Fibroblast of the conjunctiva (primary cell): ENCODE measurements around the gene DEAF1.

Experiments
- DNase-seq: peaks from one replicate; pipeline ENCODE4 v3.0.0-alpha.2; 2010; ENCODE audit warnings: low read depth

DEAF1 gene

DNA sequence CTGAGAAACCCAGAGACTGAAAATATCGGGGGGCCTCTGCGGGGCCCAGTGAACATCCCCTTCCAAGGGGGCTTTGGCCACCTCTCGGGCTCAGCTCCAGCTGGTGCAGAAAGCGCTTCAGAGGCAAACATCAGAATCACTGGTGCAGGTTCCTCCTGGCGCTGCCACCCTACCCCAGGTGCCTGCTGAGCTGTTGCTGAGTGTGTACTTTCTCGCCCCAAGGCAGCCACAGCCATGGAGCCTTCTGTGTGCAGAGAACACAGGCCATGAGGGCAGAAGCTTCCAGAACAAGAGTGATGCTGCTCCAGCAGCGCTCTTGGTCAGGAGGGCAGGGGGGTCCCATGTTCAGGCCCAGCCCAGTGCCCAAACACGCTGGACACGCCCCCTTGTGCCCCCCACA, 51.7 kb downstream of the DEAF1 start:
- no peak for DNase-seq

DNA sequence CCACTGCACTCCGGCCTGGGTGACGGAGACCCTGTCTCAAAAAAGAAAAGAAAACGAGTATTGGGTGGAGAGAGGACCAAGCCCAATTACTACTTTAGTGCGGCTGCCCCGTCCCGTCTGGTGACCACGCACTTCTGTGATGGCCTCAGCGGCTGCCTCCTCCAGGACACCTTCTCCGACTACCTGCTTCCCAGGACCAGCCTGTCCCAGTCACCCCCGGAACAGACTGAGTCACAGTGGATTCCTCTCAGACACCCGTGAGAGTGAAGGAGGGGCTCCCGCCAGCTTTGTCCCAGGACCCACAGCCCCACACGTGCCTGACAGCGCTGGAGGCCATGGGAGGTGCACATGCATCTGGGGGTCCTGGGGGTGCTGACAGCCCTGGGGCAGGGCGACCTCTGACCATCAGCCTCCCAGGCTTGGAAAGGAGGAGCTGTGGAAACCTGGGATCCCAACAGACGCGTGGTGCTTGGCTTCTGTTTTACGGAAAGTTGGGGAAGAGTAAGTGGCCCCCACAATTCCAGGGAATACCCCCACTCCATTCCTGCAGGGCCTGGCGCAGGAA, 53.1 kb downstream of the DEAF1 start:
- no peak for DNase-seq

DNA sequence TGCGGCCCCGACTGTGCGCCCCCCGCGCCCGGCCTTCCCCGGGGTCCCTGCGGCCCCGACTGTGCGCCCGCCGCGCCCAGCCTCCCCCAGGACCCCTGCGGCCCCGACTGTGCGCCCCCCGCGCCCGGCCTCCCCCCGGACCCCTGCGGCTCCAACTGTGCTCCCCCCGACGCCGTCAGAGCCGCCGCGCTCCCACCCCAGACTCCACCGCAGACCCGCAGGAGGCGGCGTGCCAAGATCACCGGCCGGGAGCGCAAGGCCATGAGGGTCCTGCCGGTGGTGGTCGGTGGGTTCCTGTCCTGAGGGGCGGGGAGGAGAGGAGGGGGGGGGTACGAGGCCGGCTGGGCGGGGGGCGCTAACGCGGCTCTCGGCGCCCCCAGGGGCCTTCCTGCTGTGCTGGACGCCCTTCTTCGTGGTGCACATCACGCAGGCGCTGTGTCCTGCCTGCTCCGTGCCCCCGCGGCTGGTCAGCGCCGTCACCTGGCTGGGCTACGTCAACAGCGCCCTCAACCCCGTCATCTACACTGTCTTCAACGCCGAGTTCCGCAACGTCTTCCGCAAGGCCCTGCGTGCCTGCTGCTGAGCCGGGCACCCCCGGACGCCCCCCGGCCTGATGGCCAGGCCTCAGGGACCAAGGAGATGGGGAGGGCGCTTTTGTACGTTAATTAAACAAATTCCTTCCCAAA, 54.9 kb downstream of the DEAF1 start:
- no peak for DNase-seq

DNA sequence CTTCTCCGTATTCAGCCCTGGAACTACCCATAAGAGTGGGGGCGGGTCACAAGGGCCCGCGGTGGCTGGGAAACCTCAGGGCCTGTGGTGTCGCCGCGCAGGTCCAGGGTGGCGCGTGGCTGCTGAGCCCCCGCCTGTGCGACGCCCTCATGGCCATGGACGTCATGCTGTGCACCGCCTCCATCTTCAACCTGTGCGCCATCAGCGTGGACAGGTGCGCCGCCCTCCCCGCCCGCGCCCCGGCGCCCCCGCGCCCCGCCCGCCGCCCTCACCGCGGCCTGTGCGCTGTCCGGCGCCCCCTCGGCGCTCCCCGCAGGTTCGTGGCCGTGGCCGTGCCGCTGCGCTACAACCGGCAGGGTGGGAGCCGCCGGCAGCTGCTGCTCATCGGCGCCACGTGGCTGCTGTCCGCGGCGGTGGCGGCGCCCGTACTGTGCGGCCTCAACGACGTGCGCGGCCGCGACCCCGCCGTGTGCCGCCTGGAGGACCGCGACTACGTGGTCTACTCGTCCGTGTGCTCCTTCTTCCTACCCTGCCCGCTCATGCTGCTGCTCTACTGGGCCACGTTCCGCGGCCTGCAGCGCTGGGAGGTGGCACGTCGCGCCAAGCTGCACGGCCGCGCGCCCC, 55.6 kb downstream of the DEAF1 start:
- no peak for DNase-seq

DNA sequence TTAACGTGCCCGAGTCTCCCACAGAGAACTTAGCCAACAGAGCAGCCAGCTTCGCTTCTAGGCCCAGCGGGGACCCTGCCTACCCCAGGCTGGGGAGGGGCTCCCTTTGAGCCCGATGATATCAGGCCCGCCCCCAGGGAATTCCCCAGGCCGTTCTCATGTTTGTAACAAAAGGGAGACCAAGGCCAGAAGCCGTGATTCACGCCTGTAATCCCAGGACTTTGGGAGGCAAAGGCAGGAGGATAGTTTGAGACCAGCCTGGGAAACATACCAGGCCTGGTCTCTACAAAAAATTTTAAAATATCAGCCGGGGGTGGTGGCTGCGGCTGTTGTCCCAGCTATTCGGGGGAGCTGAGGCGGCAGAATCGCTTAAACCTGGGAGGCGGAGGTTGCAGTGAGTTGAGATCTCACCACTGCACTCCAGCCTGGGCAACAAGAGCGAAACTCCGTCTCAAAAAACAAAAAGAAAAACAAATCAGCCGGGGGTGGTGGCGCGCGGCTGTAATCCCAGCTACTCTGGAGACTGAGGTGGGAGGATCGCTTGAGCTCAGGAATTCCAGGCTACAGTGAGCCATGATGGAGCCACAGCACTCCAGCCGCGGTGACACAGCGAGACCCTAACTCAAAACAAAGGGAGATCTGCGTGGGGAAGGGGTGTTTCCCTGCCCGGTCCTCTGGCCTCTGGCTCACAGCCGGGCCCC, 56.2 kb downstream of the DEAF1 start:
- DNase-seq, result no peak

DNA sequence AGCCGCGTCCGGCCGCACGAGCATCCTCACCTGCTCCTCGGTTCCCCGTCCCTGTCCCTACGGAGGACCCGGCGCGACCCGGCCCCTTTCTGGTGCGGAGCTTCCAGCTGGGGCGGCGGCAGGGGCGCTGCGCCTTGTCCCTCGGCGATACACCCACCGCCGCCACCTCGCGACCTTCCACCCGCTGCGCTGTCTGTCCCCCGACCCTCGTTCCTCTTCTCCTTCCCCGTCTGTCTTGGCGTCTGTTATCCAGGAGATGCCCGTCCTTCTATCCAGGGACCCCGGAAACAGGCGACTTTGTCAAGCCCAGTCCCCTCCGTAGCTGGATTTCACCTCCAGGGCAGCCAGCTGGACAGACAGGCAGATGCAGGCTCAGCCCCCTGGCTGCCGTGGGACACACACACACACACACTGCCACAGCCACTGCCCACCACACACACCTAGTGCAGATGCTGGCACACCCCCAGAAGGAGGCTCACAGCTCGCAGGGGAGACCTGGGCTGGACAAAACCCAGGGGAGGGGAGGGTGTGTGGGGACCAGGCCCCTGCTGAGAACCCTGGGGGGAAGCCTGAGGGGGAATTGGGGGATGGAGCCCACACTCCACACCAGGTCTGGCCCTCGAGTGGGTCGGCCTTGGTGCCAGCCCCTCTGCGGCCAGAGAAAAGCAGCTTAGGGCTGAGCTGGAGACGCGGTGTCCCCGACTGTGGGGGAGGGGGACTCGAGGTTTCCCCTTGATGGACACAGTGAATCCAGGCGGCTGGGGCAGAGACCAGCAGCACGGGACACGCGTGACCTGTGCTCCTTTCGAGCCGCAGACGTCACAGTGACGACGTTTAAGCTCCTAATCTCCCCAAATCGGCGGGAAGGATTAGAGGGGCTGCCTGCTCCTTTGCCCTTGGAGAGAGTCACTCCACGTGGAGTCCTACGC, 57.2 kb downstream of the DEAF1 start:
- no peak for DNase-seq

DNA sequence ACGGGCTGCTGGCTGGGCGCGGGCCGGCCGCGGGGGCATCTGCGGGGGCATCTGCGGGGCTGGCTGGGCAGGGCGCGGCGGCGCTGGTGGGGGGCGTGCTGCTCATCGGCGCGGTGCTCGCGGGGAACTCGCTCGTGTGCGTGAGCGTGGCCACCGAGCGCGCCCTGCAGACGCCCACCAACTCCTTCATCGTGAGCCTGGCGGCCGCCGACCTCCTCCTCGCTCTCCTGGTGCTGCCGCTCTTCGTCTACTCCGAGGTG, 57.8 kb downstream of the DEAF1 start:
- DNase-seq, result no peak

DNA sequence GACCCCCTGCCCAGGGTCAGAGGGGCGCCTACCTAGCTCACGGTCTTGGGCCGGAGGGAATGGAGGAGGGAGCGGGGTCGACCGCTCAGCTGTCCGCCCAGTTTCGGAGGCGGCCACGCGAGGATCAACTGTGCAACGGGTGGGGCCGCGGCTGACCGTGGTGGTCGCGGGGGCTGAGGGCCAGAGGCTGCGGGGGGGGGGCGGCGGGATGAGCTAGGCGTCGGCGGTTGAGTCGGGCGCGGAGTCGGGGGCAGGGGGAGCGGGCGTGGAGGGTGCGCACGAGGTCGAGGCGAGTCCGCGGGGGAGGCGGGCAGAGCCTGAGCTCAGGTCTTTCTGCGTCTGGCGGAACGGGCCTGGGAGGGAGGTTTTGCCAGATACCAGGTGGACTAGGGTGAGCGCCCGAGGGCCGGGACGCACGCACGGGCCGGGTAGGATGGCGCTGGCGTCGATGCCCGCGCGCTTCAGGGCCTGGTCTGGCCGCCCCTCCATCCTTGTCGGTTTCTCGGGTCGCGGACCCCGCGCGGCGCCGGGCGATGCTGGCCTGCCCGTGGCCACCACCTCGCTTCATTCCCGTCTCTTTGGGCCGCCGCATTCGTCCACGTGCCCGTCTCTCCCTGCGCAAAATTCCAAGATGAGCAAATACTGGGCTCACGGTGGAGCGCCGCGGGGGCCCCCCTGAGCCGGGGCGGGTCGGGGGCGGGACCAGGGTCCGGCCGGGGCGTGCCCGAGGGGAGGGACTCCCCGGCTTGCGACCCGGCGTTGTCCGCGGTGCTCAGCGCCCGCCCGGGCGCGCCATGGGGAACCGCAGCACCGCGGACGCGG, 58.3 kb downstream of the DEAF1 start, which contains the start of gene DRD4:
DRD4 (plus strand) TSS at position 759 of the 822 bp plus-strand sequence; CDS start at position 795, 36 bp downstream.
- DNase-seq, result no peak

DNA sequence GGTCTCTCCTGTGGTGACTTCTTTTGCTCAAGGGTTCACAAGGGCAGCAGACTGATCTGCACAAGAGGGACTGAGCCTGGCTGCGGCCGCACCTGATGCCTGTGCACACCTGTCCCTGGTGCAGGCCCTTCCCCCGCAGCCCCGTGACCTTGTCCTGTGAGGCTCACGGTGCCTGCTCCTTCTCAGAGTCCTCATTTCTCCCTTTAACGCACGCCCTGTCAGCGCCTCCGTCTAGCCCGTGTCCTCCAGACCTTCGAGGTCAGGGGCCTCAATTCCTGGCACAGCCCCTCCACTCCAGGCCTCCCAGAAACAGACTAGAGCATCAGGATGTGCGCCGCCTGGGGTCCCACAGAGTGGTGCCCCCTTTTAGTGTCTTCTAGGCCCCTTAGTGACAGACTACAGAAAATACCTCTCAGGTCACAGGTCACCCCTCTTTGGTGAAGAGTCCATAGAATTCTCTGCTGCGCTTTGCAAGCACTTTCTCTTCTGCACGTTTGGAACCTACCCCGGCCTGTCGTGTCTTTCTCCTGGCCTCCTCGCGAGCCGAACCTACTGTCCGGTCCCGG, 59.0 kb downstream of the DEAF1 start:
- DNase-seq, result no peak

DNA sequence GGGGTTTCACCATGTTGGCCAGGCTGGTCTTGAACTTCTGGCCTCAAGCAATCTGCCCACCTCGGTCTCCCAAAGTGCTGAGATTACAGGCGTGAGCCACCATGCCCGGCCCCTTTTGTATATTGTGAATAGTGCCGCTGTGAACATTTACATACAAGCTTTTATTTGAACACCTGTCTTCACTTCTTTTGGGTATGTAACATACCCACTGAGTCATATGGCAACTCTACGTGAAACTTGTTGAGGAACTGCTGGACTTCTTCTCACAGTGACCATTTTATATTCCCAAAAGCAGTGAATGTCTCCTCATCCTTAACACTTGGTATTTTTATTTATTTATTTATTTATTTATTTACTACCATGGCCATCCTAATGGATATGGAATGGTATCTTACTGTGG, 64.2 kb downstream of the DEAF1 start:
- DNase-seq, result no peak

DNA sequence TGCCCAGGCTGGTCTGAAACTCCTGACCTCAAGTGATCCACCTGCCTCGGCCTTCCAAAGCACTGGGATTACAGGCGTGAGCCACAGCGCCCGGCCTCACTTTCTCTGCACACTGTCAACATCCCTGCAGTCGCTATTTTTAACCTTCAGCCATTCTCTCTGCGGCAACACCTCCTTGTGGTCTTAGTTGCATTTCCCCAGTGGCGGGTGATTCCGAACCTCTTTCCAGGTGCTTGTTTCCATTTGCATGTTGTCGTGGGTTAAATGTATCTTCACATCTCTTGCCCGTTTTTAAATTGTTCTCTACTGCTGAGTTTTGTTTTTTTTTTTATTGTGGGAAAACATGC, 65.8 kb downstream of the DEAF1 start:
- no peak for DNase-seq

DNA sequence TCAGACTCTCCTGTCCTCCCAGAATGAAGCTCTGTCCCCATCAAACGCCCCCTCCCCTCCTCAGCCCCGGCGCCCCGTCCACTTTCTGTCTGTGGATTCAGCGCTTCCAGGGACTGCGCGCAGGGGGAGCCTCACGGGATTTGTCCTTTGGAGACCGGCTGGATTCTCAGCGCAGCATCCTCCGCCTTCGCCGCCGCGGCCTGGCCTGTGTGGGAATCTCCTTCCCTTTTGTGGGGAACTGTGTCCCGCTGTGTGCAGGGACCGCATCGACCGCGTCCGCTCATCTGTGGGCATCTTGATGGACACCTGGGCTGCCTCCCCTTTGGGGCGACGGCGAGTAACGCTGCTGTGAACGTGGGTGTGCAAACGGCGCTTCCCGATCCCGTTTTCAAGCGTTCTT, 67.0 kb downstream of the DEAF1 start:
- DNase-seq, result no peak

DNA sequence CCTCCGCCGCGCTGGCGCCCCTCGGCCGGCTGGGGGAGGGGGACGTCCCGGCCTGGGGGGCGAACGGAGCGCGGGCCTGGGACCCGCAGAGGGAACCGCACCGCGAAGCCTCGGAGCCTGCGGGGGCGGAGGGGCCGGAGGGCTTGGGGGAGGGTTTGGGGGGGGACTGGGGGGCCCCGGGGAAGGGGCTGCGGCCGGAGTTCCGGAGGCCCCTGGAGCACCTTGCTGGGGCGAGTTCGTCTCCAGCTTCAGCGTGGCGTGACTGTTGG, 67.8 kb downstream of the DEAF1 start:
- no peak for DNase-seq

DNA sequence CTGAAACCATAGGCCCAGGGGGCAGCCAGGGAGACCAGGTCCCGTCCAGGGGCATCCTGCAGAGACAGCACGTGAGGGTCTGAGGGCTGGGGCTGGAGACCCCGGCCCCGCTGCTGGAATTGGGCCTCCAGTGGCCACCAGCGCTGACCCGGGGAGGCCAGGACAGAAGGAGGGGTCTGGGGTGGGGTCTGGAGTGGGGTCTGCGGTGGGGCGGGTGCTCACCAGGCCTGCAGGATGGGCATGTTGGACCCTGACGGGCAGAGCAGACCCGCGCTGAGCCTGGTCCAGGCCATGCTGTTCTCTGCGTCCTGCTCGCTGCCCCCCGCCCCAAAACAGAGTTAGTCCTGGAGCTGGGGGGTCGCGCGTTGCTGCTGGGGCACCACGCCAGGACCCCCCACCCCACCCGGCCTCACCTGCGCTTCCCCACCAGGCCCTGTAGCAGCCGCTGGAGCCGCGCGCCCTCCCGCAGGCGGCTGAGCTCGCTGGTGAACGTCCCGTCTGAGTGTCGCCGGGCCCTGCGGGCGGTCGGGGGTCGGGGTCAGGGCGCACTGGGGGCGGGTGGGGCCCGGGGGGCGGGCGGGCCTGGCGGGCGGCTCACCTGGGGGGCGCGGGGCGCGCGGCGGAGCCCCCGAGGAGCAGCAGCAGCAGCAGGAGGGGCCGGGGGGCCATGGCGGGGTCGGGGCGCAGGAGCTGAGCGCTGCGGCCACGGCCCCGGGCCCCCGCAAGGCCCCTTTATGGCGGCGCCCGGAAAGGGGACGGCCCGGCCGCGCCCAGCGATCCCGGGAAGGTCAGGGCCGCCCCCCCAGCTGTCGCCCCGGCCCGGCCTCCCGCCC, 68.3 kb downstream of the DEAF1 start, which contains the start of gene SCT:
SCT (minus strand) TSS at position 707 of the 833 bp plus-strand sequence; CDS start at position 669, 38 bp downstream.
- no peak for DNase-seq

DNA sequence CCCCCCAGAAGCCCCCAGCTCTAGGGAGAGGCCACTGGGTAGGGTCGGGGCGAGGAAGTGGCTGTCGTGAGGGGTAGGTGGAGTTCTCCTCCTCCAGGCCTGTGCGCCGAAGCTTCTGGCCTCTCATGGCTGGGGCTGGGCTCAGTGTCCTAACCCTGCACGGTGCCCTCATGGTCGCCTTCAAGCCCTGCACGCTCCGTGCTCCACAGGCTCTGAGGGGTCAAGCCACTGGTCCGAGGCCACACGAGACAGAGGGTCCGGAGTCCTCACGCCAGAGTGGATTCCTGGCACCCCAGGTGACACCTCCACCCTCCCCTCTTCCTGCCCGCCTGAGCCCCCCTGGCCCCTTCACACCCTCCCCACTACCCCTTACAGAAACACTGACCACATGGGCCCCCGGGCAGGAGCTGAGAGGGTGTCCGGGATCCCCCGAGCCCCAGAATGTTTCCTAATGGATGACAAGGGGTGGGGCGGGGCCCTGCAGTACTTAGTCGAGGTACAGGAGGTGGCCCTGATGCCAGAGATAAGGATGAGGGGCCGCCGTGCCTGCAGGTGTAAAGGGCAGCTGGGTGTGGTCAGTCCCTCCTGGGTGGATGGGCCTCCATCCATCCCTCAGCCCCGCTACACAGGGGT, 69.3 kb downstream of the DEAF1 start:
- DNase-seq, result no peak

DNA sequence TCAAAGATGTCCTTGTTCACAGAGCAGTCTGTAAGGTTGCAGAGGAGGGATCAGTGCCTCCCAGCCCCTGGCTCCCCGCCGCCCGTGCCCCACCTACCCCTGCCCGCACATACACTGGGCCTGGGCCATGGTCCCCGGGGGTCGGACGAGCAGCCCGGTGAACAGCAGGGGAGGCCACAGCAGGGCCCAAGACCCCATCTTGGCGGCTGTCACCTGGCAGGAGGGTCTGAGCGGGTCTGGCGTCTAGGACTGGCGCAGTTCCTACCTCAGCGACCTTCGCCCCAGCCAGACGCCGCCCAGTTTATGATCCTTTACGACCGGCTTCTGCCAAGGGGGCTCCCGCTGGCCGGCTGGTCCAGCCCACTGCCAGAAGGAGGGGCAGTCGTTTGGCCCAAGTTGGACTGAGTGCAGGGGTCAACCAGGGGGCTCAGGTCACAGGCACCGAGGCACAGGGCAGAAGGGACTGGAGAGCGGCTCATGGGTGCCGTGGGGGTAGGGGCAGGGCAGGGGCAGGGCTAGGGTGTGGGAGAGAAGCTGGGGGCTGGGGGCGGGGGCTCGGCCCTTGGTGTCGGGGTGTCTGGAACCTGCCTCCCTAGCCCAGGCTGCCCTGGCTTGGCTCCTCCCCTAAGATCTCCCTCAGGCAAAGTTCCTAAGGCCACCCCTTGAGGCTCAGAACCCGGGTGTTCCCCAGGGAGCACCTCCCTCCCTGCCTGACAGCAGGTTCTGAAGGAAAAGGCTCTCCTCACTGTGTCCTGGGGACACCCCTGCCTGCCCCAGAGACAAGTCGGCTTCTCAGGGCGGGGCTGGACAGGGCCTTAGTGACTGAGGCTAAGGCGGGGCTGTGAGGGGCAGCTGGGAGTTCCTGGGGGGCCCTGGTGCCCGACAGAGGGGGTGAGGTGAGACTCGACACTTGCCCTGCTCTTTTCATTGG, 70.1 kb downstream of the DEAF1 start, which contains the start of gene CDHR5:
CDHR5 (minus strand) TSS at position 251 of the 931 bp plus-strand sequence; CDS start at position 198, 53 bp downstream.
- DNase-seq, result no peak

DNA sequence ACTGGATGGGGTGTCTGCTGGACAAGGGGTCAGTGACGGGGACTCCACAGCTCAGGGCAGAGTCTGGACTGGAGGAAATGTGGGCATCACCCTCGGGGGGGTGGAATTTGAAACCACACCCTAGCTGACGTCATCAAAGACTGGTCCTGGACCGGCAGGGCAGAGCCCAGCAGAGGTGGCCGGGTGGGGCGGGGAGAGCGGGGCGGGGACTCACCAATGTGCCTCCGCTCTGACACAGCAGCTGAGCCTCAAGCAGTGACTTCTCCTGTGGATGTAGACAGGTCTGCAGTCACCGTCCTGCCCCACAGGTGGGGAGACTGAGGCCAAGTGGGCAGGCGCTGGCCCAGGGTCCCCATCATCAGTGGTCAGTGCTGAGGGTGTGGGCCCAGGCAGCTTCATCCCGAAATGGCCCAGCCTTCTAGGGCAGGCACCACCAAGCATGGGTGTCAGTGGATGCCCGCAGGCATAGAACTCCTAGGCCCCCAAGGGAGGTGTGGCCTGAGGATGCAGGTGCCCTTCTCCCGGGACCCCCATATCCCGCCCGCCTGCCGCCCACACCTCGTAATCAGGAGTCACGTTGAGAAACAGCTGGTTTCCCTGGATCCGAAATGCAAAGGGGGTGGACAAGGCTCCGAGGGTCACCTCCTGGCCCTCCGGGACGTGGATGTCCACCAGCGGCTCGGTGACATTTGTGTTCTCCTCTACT, 70.9 kb downstream of the DEAF1 start:
- DNase-seq, result no peak

DNA sequence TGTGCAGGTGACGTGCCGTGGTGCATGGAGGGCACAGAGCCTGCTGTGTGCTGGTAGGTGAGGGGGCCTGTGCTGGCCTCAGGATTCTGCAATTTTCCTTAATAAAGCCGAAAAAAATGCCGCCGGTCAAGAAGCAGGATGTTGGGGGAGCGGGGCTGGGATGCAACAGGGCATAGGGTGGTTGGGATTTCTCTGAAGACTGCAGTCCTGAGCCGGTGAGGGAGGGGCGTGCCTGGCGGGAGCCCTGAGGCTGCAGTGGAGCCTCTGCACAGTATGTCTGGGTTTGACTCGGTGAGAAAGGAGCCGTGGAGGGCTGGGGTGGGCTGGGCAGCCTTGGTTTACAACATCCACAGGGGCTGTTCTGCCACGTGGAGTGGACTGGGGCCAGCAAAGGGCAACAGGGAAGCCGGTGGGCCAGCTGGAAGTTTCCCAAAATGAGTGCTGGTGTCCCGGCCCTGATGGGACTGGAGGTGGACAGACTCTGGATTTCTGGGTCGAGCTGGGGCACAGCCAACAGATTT, 71.6 kb downstream of the DEAF1 start:
- DNase-seq, result no peak
